ENCODE results near the gene CRTAP.
"Not testable (repeated sequence)": the region's sequence is repeated elsewhere in the genome, so short reads cannot be mapped to it uniquely, and the experiment has no call there.

Gene CRTAP

GRCh38 chr3:33179132-33179531 is 65.3 kb downstream of the CRTAP start:
- no peak for DNase-seq (ENCODE audit: low read depth)

- DNase-seq (ENCODE audit: low read depth): no peak
These were observed 67.4 kb downstream of the CRTAP start for GRCh38 chr3:33181229-33181628.

- DNase-seq (ENCODE audit: low read depth): not testable (repeated sequence)
These were observed 67.8 kb downstream of the CRTAP start for GRCh38 chr3:33181641-33182040.

GRCh38 chr3:33184863-33185262 is 71.0 kb downstream of the CRTAP start:
- DNase-seq (ENCODE audit: low read depth): no peak

GRCh38 chr3:33186524-33187367 is 72.9 kb downstream of the CRTAP start:
- DNase-seq (ENCODE audit: low read depth): no peak

GRCh38 chr3:33187368-33187634 is 73.5 kb downstream of the CRTAP start:
- no peak for DNase-seq (ENCODE audit: low read depth)

DNA sequence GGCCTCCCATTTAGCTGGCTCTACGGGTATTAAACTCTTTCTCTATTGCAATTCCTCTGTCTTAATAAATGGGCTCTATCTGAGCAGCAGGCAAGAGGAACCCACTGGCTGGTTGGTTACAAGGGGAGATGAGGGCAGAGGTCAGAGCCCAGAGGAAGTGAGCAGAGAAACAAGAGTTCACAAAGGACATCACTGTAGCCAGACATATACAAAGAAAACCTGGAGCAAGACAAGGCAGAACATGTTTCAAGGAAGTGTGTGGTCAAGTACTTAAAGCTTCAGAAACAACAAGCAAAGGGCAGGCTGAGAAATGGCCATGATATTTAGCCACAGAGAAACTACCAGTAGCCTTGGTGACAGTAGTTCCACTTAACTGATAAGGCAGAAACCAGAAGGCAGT is 80.5 kb downstream of the CRTAP start:
- no peak for DNase-seq (ENCODE audit: low read depth)

DNA sequence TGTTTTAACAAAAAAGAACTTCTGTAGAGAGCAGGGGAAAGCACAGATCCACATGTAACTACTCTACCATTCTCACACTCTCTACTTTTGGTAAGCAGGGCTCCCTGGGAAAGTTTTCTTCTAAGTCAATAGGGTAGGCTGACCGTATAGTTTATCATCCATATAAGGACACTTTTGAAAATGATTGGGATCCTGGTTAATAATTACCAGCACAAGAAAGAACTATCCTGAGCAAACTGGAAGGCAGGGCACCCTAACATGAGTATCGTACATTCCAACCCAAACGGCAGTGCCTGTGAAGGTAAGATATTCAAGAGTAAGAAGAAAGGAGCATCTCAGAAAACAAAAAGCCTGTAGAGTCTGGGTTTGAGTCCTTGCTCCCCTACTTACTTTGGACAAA is 82.7 kb downstream of the CRTAP start:
- DNase-seq (ENCODE audit: low read depth): no peak

Measured in stimulated activated CD8-positive, alpha-beta memory T cell treated with anti-CD3 and anti-CD28 coated beads, Interleukin-15, amount 100 ng/mL, for 24 hours (primary cell).